IPS DF 6.9 (cell line): ENCODE data around the gene STYXL2.

Experiments used
- DNase-seq: peaks from one replicate; pipeline ENCODE4 v3.0.0-alpha.2; 2013; ENCODE audit warnings: low read depth, low spot score
- H3K27ac ChIP-seq: one replicate; pipeline ENCODE4 v1.5.1; 2013; ENCODE audit warnings: low read length, control low read depth
- H3K27me3 ChIP-seq: 2 replicates; pipeline ENCODE4 v1.6.1; 2013; ENCODE audit warnings: mild to moderate bottlenecking, low read length; ENCODE audit not compliant: control insufficient read depth, insufficient read depth
- H3K36me3 ChIP-seq: 2 replicates; pipeline ENCODE4 v1.6.1; 2013; ENCODE audit warnings: low read length; ENCODE audit not compliant: control insufficient read depth, insufficient read depth
- H3K4me1 ChIP-seq: 2 replicates; pipeline ENCODE4 v1.6.1; 2013; ENCODE audit warnings: low read length; ENCODE audit not compliant: control insufficient read depth, insufficient read depth
- H3K4me3 ChIP-seq: 2 replicates; pipeline ENCODE4 v1.5.1; 2013; ENCODE audit warnings: mild to moderate bottlenecking, low read length
- H3K9me3 ChIP-seq: 2 replicates; pipeline ENCODE4 v1.6.1; 2013; ENCODE audit warnings: low read length, inconsistent platforms; ENCODE audit not compliant: control insufficient read depth, insufficient read depth
- WGBS: extraction: QIAGEN DNeasy Blood & Tissue Kit; methylation state at CpG from one replicate; pipeline ENCODE4 v1.1.7; 2013; ENCODE audit warnings: mixed read lengths, missing lambda C conversion rate; ENCODE audit not compliant: insufficient read length, insufficient coverage; 5-methylcytosine and 5-hydroxymethylcytosine counted together

Gene STYXL2

GRCh38 chr1:167060141-167061072 is 33.5 kb upstream of the STYXL2 start:
- H3K4me1 ChIP-seq: peaks cover 2% of the 10 kb centered on the region; the same call in 1 of the 2 replicates
- H3K27ac ChIP-seq: no peak overlapping the region
- H3K36me3 ChIP-seq: no peaks in the 10 kb centered on the region
- H3K4me3 ChIP-seq: no peak overlapping the region
- no CpG with 5 or more reads among the region's 10 CpGs for WGBS
- no peaks in the 10 kb centered on the region for H3K27me3 ChIP-seq
- H3K9me3 ChIP-seq: no peaks in the 10 kb centered on the region
- DNase-seq: no peak

- H3K27me3 ChIP-seq: no peaks in the 10 kb centered on the region
- peaks cover 2% of the 10 kb centered on the region; the same call in 1 of the 2 replicates for H3K4me1 ChIP-seq
- no peaks in the 10 kb centered on the region for H3K9me3 ChIP-seq
- DNase-seq: no peak
- H3K36me3 ChIP-seq: no peaks in the 10 kb centered on the region
- H3K27ac ChIP-seq: no peak overlapping the region
- H3K4me3 ChIP-seq: no peak overlapping the region
- no CpG with 5 or more reads among the region's 3 CpGs for WGBS
These were observed 32.8 kb upstream of the STYXL2 start for GRCh38 chr1:167061073-167061464.

GRCh38 chr1:167064621-167065020 is 29.3 kb upstream of the STYXL2 start:
- Histone ChIP-seq H3K4me3 (no peak overlapping the region), H3K36me3 (no peaks in the 10 kb centered on the region), H3K27ac (no peak overlapping the region), H3K4me1 (no peaks in the 10 kb centered on the region), H3K27me3 (no peaks in the 10 kb centered on the region), H3K9me3 (no peaks in the 10 kb centered on the region)
- WGBS: no CpG with 5 or more reads among the region's 9 CpGs
- DNase-seq: no peak

- Histone ChIP-seq H3K9me3 (no peaks in the 10 kb centered on the region), H3K27me3 (no peaks in the 10 kb centered on the region), H3K4me3 (no peak overlapping the region), H3K27ac (no peak overlapping the region), H3K36me3 (no peaks in the 10 kb centered on the region), H3K4me1 (no peaks in the 10 kb centered on the region)
- no peak for DNase-seq
- WGBS: no CpG with 5 or more reads among the region's 8 CpGs
These were observed 28.4 kb upstream of the STYXL2 start for GRCh38 chr1:167065471-167065870.

GRCh38 chr1:167066333-167067122 is 27.3 kb upstream of the STYXL2 start:
- H3K27me3 ChIP-seq: no peaks in the 10 kb centered on the region; the same call in 1 of the 2 replicates
- no CpG with 5 or more reads among the region's 31 CpGs for WGBS
- H3K9me3 ChIP-seq: no peaks in the 10 kb centered on the region
- H3K36me3 ChIP-seq: no peaks in the 10 kb centered on the region
- DNase-seq: no peak
- no peak overlapping the region for H3K27ac ChIP-seq
- H3K4me1 ChIP-seq: no peaks in the 10 kb centered on the region
- no peak overlapping the region for H3K4me3 ChIP-seq

- WGBS: no CpG with 5 or more reads among the region's 3 CpGs
- no peak overlapping the region for H3K4me3 ChIP-seq
- no peak overlapping the region for H3K27ac ChIP-seq
- no peaks in the 10 kb centered on the region for H3K9me3 ChIP-seq
- H3K4me1 ChIP-seq: no peaks in the 10 kb centered on the region
- H3K27me3 ChIP-seq: no peaks in the 10 kb centered on the region; the same call in 1 of the 2 replicates
- H3K36me3 ChIP-seq: no peaks in the 10 kb centered on the region
- no peak for DNase-seq
These were observed 26.0 kb upstream of the STYXL2 start for GRCh38 chr1:167067904-167068303.

- WGBS: no CpG with 5 or more reads among the region's 13 CpGs
- DNase-seq: no peak
- H3K9me3 ChIP-seq: no peaks in the 10 kb centered on the region
- H3K36me3 ChIP-seq: no peaks in the 10 kb centered on the region
- H3K27me3 ChIP-seq: no peaks in the 10 kb centered on the region; the same call in 1 of the 2 replicates
- no peak overlapping the region for H3K4me3 ChIP-seq
- H3K4me1 ChIP-seq: no peaks in the 10 kb centered on the region
- no peak overlapping the region for H3K27ac ChIP-seq
These were observed 25.1 kb upstream of the STYXL2 start for GRCh38 chr1:167068761-167069160.

- WGBS: no CpG with 5 or more reads among the region's 8 CpGs
- Histone ChIP-seq H3K27me3 (no peaks in the 10 kb centered on the region; the same call in 1 of the 2 replicates), H3K27ac (no peak overlapping the region), H3K36me3 (no peaks in the 10 kb centered on the region), H3K4me1 (no peaks in the 10 kb centered on the region), H3K4me3 (no peak overlapping the region), H3K9me3 (no peaks in the 10 kb centered on the region)
- no peak for DNase-seq
These were observed 22.6 kb upstream of the STYXL2 start for GRCh38 chr1:167071286-167071685.

- Histone ChIP-seq H3K4me1 (no peaks in the 10 kb centered on the region), H3K4me3 (no peak overlapping the region), H3K27me3 (no peaks in the 10 kb centered on the region; the same call in 1 of the 2 replicates), H3K36me3 (no peaks in the 10 kb centered on the region), H3K9me3 (no peaks in the 10 kb centered on the region), H3K27ac (no peak overlapping the region)
- no CpG with 5 or more reads among the region's 8 CpGs for WGBS
- DNase-seq: no peak
These were observed 17.7 kb upstream of the STYXL2 start for GRCh38 chr1:167076136-167076710.

GRCh38 chr1:167077128-167077867 is 16.6 kb upstream of the STYXL2 start:
- H3K27me3 ChIP-seq: no peaks in the 10 kb centered on the region
- no CpG with 5 or more reads among the region's 3 CpGs for WGBS

More at GRCh38 chr1:167077128-167077867, 16.6 kb upstream of the STYXL2 start:
- H3K4me3 ChIP-seq: no peak overlapping the region
- H3K9me3 ChIP-seq: no peaks in the 10 kb centered on the region
- no peaks in the 10 kb centered on the region for H3K4me1 ChIP-seq
- DNase-seq: no peak
- H3K27ac ChIP-seq: no peak overlapping the region
- H3K36me3 ChIP-seq: no peaks in the 10 kb centered on the region
